ENCODE measurements around the gene PMEPA1. TPM values are rescaled to one million over a fixed set of nuclear protein-coding genes. Genes with fewer than 3 reads are reported as not detected.

PMEPA1 gene
- total and polyA plus RNA-seq, 10 of the 15 experiments (the other 5 are each of a cell fraction or from before 2014, with no cell fraction given) = 0.02 to 0.10 (median 0.04) TPM; not detected in 3

- peak; percentile 79 for TF ChIP-seq IKZF1 (conservative IDR thresholded peaks at IDR 0.05)
- TF ChIP-seq RELA (IDR thresholded peaks at IDR 0.05; ENCODE audit: borderline replicate concordance, partially characterized antibody) = peak; percentile 12
- TF ChIP-seq IRF4 (IDR thresholded peaks at IDR 0.05; ENCODE audit: low read depth, low read length) = no peak
- no peak for TF ChIP-seq SMAD5 (IDR thresholded peaks at IDR 0.05; ENCODE audit: low read depth)
- TF ChIP-seq HDGF (IDR thresholded peaks at IDR 0.05) = no peak
- TF ChIP-seq GATAD2B (conservative IDR thresholded peaks at IDR 0.05; ENCODE audit: low read depth) = peak; percentile 55; the same call in 1 of the 2 replicates
- peak; percentile 10 for TF ChIP-seq MEF2B (IDR thresholded peaks at IDR 0.05; ENCODE audit: partially characterized antibody, poor library complexity, severe bottlenecking)
- no peak for TF ChIP-seq CHD1 (IDR thresholded peaks at IDR 0.05; ENCODE audit: low read depth, low read length)
- TF ChIP-seq ZNF622 (IDR thresholded peaks at IDR 0.05) = no peak
- no peak for TF ChIP-seq ATF3 (IDR thresholded peaks at IDR 0.05; ENCODE audit: borderline replicate concordance, extremely low read depth, low read depth, low read length)
- TF ChIP-seq CBX5 (IDR thresholded peaks at IDR 0.05; ENCODE audit: low read depth) = no peak
- no peak for TF ChIP-seq POLR2AphosphoS5 (IDR thresholded peaks at IDR 0.05; ENCODE audit: low read length)
- no peak for TF ChIP-seq USF2 (IDR thresholded peaks at IDR 0.05; ENCODE audit: borderline replicate concordance, low read depth, low read length)
- no peak for TF ChIP-seq NFIC (IDR thresholded peaks at IDR 0.05; ENCODE audit: low read depth, low read length)
- TF ChIP-seq NR2F1 (conservative IDR thresholded peaks at IDR 0.05) = no peak
- TF ChIP-seq BHLHE40 (IDR thresholded peaks at IDR 0.05; ENCODE audit: borderline replicate concordance in 1 of 2, low read depth in 2 of 2, low read length in 1 of 2) = peak; percentile 77 to 83
- TF ChIP-seq E2F8 (IDR thresholded peaks at IDR 0.05; ENCODE audit: low read depth, partially characterized antibody) = no peak
- TF ChIP-seq PAX5 (IDR thresholded peaks at IDR 0.05; ENCODE audit: borderline replicate concordance, low read depth, low read length) = 0 out of 2 replicates have a peak, but pooled peaks have one; percentile 35
- no peak for TF ChIP-seq WRNIP1 (IDR thresholded peaks at IDR 0.05; ENCODE audit: borderline replicate concordance, low read depth, low read length)
- TF ChIP-seq EP300 (IDR thresholded peaks at IDR 0.05; ENCODE audit: borderline replicate concordance in 1 of 2, control insufficient read depth in 1 of 2, low read depth in 2 of 2, low read length in 2 of 2) = no peak
- no peak for TF ChIP-seq SMARCA5 (IDR thresholded peaks at IDR 0.05)
- TF ChIP-seq PAX8 (IDR thresholded peaks at IDR 0.05) = no peak
- no peak for TF ChIP-seq IRF5 (IDR thresholded peaks at IDR 0.05; ENCODE audit: borderline replicate concordance)
- TF ChIP-seq MEF2A (IDR thresholded peaks at IDR 0.05; ENCODE audit: insufficient read depth, low read depth, low read length) = peak; percentile 73
Measured at GRCh38 chr20:57748601-57749130, 38.9 kb upstream of the PMEPA1 start (continued).
